ENCODE results near the gene CERS1.

CERS1 gene

DNA sequence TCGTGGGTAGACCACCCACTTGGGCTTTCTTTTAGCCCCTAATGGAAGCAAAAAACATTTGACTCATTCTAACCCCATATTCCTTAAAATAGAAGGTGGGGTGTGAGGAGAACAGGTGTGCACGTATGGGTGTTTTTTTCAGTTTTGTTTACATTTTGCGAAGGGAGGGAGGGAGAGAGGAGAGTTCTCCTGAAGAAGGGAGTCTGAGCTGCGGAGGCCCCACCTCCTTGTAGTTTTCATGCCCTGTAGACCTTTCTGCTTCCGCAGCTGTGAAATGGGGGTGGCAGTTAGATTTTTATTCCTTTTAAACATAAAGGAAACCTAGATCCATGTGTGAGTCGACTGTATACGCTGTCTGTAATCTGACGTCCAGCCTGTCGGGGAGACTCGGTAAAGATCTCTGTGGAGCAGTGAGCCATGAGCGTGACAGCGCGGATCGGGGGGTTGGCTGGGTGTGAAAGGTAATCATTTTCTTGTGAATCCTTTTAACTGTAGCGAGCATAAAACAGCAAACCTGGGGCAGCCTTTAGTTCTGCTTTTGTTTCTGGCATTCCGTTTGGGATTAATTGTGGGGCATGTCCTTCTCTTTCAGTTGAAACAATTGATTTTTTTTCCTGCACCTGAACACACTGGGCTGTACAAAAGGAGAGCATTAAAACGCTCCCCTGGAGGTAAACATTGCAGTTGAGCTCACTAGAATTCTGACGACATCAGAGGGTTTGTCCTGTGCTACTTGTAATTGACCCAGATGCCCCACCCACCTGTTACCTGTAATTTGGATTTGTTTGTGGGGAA is 61.9 kb downstream of the CERS1 start:
- DNase-seq = no peak

DNA sequence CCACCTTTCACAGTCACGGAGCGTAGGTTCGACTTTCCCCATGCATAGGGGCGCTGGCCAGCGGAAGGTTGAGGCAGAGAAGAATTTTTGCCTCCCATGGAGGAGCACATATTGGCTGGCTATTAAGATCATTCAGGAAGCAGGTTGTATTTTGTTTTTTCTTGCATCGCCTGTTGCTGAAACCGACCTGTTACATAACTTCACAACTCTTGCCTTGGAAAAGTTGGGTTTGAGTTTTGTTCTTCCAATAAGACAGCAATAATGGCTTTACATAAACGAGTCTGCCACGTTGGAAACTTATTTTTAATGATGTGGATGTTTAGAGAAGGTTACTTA is 62.8 kb downstream of the CERS1 start:
- DNase-seq = no peak

DNA sequence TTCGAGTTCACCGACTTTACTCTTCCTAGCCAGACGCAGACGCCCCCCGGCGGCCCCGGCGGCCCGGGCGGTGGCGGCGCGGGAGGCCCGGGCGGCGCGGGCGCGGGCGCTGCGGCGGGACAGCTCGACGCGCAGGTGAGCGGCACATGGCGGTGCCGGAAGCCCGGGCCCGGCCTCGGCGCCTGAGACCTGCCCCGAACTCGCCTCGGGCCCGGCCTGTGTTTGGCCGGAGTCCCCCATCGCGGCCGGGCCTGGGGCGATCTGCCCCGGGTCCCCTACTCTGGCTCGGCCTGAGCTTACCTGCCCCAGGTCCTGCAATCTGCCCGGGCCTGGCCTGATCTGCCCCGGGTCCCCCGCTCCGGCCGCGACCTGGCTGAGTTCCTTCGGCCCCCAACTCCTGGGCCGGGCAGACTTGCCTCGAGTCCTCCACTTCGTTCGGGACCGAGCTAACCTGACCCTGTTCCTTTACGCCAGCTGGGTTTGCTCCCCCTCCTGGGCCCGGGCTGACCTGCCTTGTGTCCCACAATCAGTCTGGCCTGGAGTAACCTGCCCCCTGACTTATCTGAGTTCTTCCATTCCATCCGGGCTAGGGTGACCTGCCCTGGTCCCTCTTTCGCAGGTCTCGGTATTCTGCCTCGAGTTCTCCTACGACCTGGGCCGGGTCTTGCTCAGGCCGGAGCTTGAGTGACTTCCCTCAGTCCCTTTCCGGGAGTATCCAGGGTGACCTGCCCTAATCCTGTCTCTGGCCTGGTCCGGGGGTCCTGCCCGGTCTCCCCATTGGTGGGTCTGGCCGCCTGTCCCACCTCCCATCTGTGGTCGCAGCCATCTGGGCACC is 63.4 kb downstream of the CERS1 start:
- no peak for DNase-seq

DNA sequence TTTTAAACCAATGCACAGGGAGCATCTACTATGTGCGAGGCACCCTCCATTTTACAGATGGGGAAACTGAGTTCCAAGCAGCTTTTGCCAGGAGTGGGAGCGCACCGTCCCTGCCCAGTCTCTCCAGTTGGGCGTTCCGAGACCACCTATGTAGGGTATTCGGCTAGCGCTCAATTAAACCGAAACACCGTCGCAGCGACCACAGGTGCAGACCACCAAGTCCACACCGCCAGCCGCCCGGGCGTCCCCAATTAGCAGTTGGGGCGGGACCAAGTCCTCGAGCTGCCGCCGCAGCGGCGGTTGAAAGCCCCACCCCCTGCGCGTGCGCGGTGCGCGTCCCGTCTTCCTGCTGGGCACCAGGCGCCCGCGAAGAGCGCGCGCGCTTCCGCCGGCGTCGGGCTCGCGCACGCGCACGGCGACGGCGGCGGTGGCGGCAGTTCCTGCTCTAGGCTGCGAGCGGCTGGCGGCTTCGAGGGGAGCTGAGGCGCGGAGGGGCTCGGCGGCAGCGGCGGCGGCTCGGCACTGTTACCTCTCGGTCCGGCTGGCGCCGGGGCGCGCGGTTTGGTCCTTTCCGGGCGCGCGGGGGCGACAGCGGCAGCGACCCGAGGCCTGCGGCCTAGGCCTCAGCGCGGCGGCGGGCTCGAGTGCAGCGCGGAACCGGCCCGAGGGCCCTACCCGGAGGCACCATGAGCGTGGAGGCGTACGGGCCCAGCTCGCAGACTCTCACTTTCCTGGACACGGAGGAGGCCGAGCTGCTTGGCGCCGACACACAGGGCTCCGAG is 64.2 kb downstream of the CERS1 start, which contains the start of gene UPF1:
Gene UPF1, plus strand, starts transcription at position 436 of the 782 bp plus-strand sequence. Its CDS starts 251 bp downstream, at position 687.
- no peak for DNase-seq

DNA sequence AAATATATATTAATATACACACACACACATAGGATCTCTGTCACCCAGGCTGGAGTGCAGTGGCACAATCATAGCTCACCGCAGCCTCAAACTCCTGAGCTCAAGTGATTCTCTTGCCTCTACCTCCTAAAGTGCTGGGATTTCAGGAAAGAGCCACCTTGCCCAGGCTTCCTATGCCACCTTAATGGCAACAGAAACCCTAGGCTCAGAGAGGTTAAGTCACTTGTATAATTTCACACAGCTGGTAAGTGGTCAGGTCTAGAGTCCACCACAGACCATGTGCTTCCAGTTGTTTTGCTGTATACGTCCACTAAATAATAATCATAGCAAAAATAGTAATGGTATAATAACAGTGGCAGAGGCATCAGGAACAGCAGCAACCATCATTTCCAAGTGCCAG is 65.5 kb downstream of the CERS1 start:
- no peak for DNase-seq

DNA sequence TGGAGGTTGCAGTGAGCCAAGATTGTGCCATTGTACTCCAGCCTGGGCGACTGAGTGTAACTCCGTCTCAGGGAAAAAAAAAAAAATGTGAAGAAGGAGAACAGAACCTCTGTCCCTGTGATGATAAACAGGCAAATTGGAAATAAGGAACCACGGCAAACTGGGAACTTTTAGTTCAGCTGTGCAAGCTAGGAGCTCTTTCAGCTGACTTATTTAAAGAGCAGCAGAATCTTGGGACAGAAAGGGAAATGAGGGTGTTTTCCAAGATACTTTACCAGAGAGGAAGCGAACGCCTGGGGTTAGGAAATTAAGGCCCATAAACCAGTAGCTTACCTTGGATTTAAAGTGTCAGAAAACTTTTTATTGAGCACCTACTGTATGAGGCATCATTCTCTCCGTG is 67.2 kb downstream of the CERS1 start:
- no peak for DNase-seq

All from SIG-M5 (cell line).